GM23248 (cell line): Measurements from ENCODE around the gene NMS.

Experiments used
- EZH2 ChIP-seq: fragments of 200-600 bp; sonication (generic); IDR thresholded peaks from 2 replicates; pipeline ENCODE4 v1.6.1; 2018; ENCODE audit warnings: antibody characterized with exemption, mild to moderate bottlenecking; ENCODE audit not compliant: insufficient read depth, poor library complexity, severe bottlenecking
- EZH2phosphoT487 ChIP-seq: fragments of 200-600 bp; sonication (generic); IDR thresholded peaks from 2 replicates; pipeline ENCODE4 v1.6.1; 2018; ENCODE audit warnings: antibody characterized with exemption, moderate library complexity, mild to moderate bottlenecking, low read depth; ENCODE audit not compliant: insufficient read depth

DNA sequence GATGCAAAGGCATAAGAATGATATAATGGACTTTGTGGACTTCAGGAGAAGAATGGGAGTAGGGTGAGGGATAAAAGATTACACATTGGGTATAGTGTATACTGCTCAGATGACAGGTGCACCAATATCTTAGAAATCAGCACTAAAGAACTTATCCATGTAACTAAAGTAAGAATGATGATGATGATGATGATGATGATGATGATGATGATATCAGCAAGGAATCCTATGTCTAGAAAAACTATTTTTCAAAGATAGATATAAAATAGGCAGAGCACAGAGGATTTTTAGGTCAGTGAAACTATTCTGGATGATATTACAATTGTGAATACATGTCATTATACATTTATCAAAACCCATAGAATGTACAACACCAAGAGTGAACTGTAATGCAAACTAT, 34.3 kb downstream of the NMS start:
- no peak for TF ChIP-seq EZH2phosphoT487
- no peak for TF ChIP-seq EZH2
